Mesenchymal stem cell (in vitro differentiated cells and primary cell): Measurements from ENCODE around the gene MED9.

Experiments
- DNase-seq: peaks from one replicate; pipeline ENCODE4 v3.0.0-alpha.2; 2013
- H2AFZ ChIP-seq: one replicate; pipeline ENCODE4 v1.6.1; 2013; ENCODE audit warnings: low read depth, mild to moderate bottlenecking, control low read depth, inconsistent platforms, low read length, moderate library complexity
- H2AK5ac ChIP-seq: 2 replicates; pipeline ENCODE4 v1.6.1; 2013; ENCODE audit warnings: low read length, moderate library complexity, mild to moderate bottlenecking, inconsistent platforms; ENCODE audit not compliant: severe bottlenecking
- H2BK120ac ChIP-seq: one replicate; pipeline ENCODE4 v1.6.1; 2013; ENCODE audit warnings: low read depth, mild to moderate bottlenecking, inconsistent platforms, low read length, moderate library complexity
- H2BK12ac ChIP-seq, 2 experiments: one replicate each; pipeline ENCODE4 v1.6.1; 2013; ENCODE audit warnings: inconsistent platforms in 2 of 2, low read length in 2 of 2, mild to moderate bottlenecking in 2 of 2, moderate library complexity in 2 of 2, control low read depth in 1 of 2
- H2BK15ac ChIP-seq: one replicate; pipeline ENCODE4 v1.6.1; 2013; ENCODE audit warnings: mild to moderate bottlenecking, low read depth, inconsistent platforms; ENCODE audit not compliant: poor library complexity, severe bottlenecking
- H2BK5ac ChIP-seq: 2 replicates; pipeline ENCODE4 v1.6.1; 2013; ENCODE audit warnings: low read depth, mild to moderate bottlenecking, low read length, control low read depth, inconsistent platforms; ENCODE audit not compliant: poor library complexity, severe bottlenecking
- H3K14ac ChIP-seq, 2 experiments: one replicate each; pipeline ENCODE4 v1.6.1; 2013; ENCODE audit warnings: inconsistent platforms in 2 of 2, low read length in 2 of 2, control low read depth in 1 of 2, mild to moderate bottlenecking in 1 of 2, moderate library complexity in 1 of 2
- H3K18ac ChIP-seq, 2 experiments: one replicate each; pipeline ENCODE4 v1.6.1; 2013; ENCODE audit warnings: inconsistent platforms in 2 of 2, low read length in 2 of 2, control low read depth in 1 of 2, low read depth in 1 of 2, mild to moderate bottlenecking in 1 of 2
- H3K23ac ChIP-seq, 2 experiments: one replicate each; pipeline ENCODE4 v1.6.1; 2013; ENCODE audit warnings: inconsistent platforms in 2 of 2, low read length in 2 of 2, mild to moderate bottlenecking in 2 of 2, moderate library complexity in 2 of 2, control low read depth in 1 of 2
- H3K27ac ChIP-seq: 2 replicates; pipeline ENCODE4 v1.5.1; 2013; ENCODE audit warnings: mild to moderate bottlenecking, moderate library complexity, low read length, control low read depth, inconsistent platforms; ENCODE audit not compliant: poor library complexity, severe bottlenecking
- H3K27me3 ChIP-seq, 2 experiments: 2 replicates each; pipeline versions ENCODE4 v1.6.1 to v1.7.0; 2013; ENCODE audit warnings: low read length in 2 of 2, mild to moderate bottlenecking in 2 of 2, moderate library complexity in 2 of 2, control low read depth in 1 of 2, inconsistent platforms in 1 of 2; ENCODE audit not compliant: control insufficient read depth in 1 of 2, insufficient read depth in 1 of 2
- H3K36me3 ChIP-seq, 2 experiments: 2 replicates each; pipeline versions ENCODE4 v1.6.1 to v1.7.0; 2013; ENCODE audit warnings: low read length in 2 of 2, control low read depth in 1 of 2, inconsistent platforms in 1 of 2, low read depth in 1 of 2, mild to moderate bottlenecking in 1 of 2; ENCODE audit not compliant: insufficient read depth in 2 of 2, control insufficient read depth in 1 of 2
- H3K4ac ChIP-seq, 2 experiments: one replicate each; pipeline ENCODE4 v1.6.1; 2013; ENCODE audit warnings: inconsistent platforms in 2 of 2, low read length in 2 of 2, mild to moderate bottlenecking in 2 of 2, moderate library complexity in 2 of 2, control low read depth in 1 of 2, low read depth in 1 of 2
- H3K4me1 ChIP-seq: 2 replicates; pipeline ENCODE4 v1.6.1; 2013; ENCODE audit warnings: low read depth, low read length, control low read depth; ENCODE audit not compliant: control insufficient read depth, insufficient read depth
- H3K4me2 ChIP-seq: 2 replicates; pipeline ENCODE4 v1.6.1; 2013; ENCODE audit warnings: low read length, mild to moderate bottlenecking, inconsistent platforms; ENCODE audit not compliant: poor library complexity, severe bottlenecking
- H3K4me3 ChIP-seq, 2 experiments: 2 replicates each; pipeline versions ENCODE4 v1.5.1 to v1.7.0; 2013; ENCODE audit warnings: low read length in 2 of 2, mild to moderate bottlenecking in 2 of 2, control low read depth in 1 of 2, low read depth in 1 of 2; ENCODE audit not compliant: insufficient read depth in 1 of 2
- H3K79me1 ChIP-seq: replicated peaks from 2 replicates; pipeline ENCODE4 v1.6.1; 2013; ENCODE audit warnings: mild to moderate bottlenecking, control low read depth, low read length, inconsistent platforms; ENCODE audit not compliant: poor library complexity, severe bottlenecking
- H3K9ac ChIP-seq: 2 replicates; pipeline ENCODE4 v1.7.0; 2013; ENCODE audit warnings: mild to moderate bottlenecking, low read length, moderate library complexity
- H3K9me3 ChIP-seq: 2 replicates; pipeline ENCODE4 v1.7.0; 2013; ENCODE audit warnings: mild to moderate bottlenecking, low read length; ENCODE audit not compliant: control insufficient read depth
- H4K8ac ChIP-seq: one replicate; pipeline ENCODE4 v1.6.1; 2013; ENCODE audit warnings: inconsistent platforms, mild to moderate bottlenecking, low read length, moderate library complexity
- H4K91ac ChIP-seq: one replicate; pipeline ENCODE4 v1.6.1; 2013; ENCODE audit warnings: mild to moderate bottlenecking, low read length, inconsistent platforms
- WGBS: methylation state at CpG from one replicate; pipeline ENCODE4 v1.1.7; 2013; ENCODE audit warnings: mixed read lengths; 5-methylcytosine and 5-hydroxymethylcytosine counted together

The MED9 gene

DNA sequence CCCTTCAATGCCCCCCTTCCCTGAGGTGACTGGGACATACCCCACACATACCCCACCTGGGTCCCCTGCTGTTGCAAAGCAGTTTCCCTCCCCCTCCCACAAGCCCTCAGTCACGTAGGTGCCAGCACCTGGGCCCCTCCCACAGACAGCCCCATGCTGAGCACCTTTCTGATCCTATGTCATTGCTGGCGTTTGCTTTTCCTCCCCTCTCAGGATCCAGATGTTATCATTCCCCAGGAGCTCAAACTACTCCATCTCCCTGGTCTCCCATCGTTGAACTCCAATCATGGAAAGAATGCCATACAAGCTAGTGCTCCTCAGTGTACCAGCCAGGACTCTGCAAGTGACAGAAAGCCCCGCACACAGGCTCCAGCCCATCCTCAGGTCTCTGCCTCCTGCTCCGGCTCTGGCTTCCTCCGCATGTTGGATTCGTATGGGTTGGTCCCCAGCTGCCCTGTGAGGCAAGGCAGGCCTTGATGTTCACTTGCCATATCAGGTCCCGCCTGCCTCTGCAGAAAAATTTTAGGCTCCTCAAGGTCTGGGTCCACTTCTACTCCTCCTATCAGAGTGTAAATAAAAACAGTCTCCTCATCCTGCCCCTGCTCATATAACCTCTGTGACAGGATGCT lies 31.4 kb upstream of the MED9 start:
- peak overlapping the region; percentile 50 for H3K27ac ChIP-seq

DNA sequence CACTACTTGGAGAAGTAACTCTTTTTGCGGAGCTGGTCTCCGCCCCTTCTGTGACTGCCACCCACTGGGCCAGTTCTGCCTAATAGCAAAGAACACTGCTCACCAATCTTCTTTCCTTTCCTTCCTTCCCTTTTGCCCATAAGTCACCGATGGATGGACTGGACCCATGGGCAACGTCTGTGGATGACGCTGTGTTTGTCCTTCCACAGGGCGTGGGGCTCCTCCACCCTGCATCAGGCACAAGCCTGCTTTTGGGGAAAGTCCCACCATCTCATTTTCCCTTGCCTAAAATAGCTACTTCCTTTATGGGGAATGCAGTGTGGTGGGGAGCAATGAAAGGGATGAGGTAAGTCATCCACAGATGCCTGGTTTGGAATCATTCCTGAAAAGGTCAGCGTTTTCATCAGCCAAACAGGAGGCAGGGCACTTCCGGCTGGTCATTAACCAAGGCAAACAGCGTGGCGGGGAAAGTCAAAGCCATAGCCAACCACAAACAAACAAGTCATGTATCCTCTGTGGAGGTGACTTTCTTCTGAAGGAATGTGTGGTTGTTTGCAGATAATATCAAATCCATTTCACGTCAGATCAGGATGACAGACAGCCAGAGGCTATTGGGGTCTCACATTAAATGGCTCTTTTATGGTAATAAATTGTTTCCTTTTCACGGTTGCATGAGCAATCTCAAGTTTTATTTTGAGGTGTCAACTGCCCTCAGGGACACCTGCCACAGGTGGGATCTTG lies 30.7 kb upstream of the MED9 start:
- no peak overlapping the region for H3K4me3 ChIP-seq
- H3K79me1 ChIP-seq = no peaks in the 10 kb centered on the region
- H2BK15ac ChIP-seq = no peak overlapping the region
- no peak overlapping the region for H3K4ac ChIP-seq
- H3K9me3 ChIP-seq = no peaks in the 10 kb centered on the region
- H2BK120ac ChIP-seq = no peak overlapping the region
- peak; percentile 79 for DNase-seq
- 55% methylated on average over 9 of the region's 12 CpGs for WGBS
- peak overlapping the region; percentile 21 for H3K9ac ChIP-seq
- peak overlapping the region; percentile 50 for H3K27ac ChIP-seq
- no peak overlapping the region for H4K8ac ChIP-seq
- H4K91ac ChIP-seq = no peak overlapping the region
- H3K27me3 ChIP-seq = peaks cover 5% of the 10 kb centered on the region in 2 experiments
- no peaks in the 10 kb centered on the region for H3K36me3 ChIP-seq
- H2AFZ ChIP-seq = no peak overlapping the region
- no peak overlapping the region for H3K4me2 ChIP-seq
- no peak overlapping the region for H3K23ac ChIP-seq
- no peak overlapping the region for H2BK5ac ChIP-seq
- peak overlapping the region in 1 of 2 experiments; percentile 4 for H3K14ac ChIP-seq
- peaks cover 18% of the 10 kb centered on the region for H3K4me1 ChIP-seq
- no peak overlapping the region for H3K18ac ChIP-seq
- peak overlapping the region; percentile 50 for H2AK5ac ChIP-seq
- no peak overlapping the region for H2BK12ac ChIP-seq

More for the DNA sequence above, 31.4 kb upstream of the MED9 start:
- Histone ChIP-seq H2AK5ac (no peak overlapping the region), H3K9me3 (no peaks in the 10 kb centered on the region), H4K8ac (no peak overlapping the region), H4K91ac (no peak overlapping the region), H2BK5ac (no peak overlapping the region), H3K4me1 (peaks cover 21% of the 10 kb centered on the region), H3K14ac (no peak overlapping the region), H3K27me3 (peaks cover under 1 to 4% of the 10 kb centered on the region in 2 experiments), H3K79me1 (no peaks in the 10 kb centered on the region), H2BK120ac (no peak overlapping the region), H3K4me3 (no peak overlapping the region), H3K9ac (peak overlapping the region; percentile 12), H3K4ac (no peak overlapping the region), H3K4me2 (no peak overlapping the region), H3K23ac (no peak overlapping the region), H3K18ac (peak overlapping the region in 1 of 2 experiments; percentile 21), H3K36me3 (no peaks in the 10 kb centered on the region), H2BK15ac (no peak overlapping the region), H2BK12ac (no peak overlapping the region), H2AFZ (no peak overlapping the region)
- no peak for DNase-seq
- 50% methylated on average over 8 of the region's 8 CpGs for WGBS

- H4K91ac ChIP-seq = no peak overlapping the region
- no peak overlapping the region for H3K18ac ChIP-seq
- H2AFZ ChIP-seq = no peak overlapping the region
- 75% methylated on average over 4 of the region's 4 CpGs for WGBS
- no peak overlapping the region for H2BK15ac ChIP-seq
- peaks cover 5% of the 10 kb centered on the region in 2 experiments for H3K27me3 ChIP-seq
- H3K4me3 ChIP-seq = no peak overlapping the region
- no peak for DNase-seq
- no peak overlapping the region for H3K23ac ChIP-seq
- H3K14ac ChIP-seq = no peak overlapping the region
- no peaks in the 10 kb centered on the region for H3K79me1 ChIP-seq
- H2BK5ac ChIP-seq = peak overlapping the region; percentile 47
- no peak overlapping the region for H3K4ac ChIP-seq
- peak overlapping the region; percentile 50 for H2AK5ac ChIP-seq
- no peaks in the 10 kb centered on the region for H3K36me3 ChIP-seq
- no peaks in the 10 kb centered on the region for H3K9me3 ChIP-seq
- no peak overlapping the region for H4K8ac ChIP-seq
- H3K4me1 ChIP-seq = peaks cover 18% of the 10 kb centered on the region
- H3K4me2 ChIP-seq = no peak overlapping the region
- H2BK120ac ChIP-seq = no peak overlapping the region
- peak overlapping the region; percentile 27 for H3K27ac ChIP-seq
- H3K9ac ChIP-seq = peak overlapping the region; percentile 21
- H2BK12ac ChIP-seq = no peak overlapping the region
Observed at GRCh38 chr17:17446666-17447155, 30.1 kb upstream of the MED9 start.

DNA sequence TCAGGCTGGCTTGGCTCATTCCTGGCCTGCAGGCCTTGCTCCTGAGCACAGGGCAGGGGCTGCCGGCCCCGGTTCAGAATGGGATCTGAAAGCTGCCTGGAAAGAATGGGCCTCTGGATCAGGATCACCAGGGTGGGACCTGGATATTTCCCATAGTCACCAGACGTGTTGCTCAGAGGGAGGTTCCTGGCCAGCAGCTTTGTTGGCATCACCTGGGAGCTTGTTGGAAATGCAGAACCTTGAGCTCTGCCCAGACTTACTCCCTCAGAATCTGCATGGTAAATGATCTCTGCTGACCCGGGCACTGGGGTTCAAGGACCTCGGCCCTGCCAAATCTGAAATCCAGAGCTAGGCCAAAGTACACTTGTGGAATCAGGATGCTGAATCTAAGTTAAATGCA lies 29.5 kb upstream of the MED9 start:
- Histone ChIP-seq H3K27ac (no peak overlapping the region), H3K79me1 (no peaks in the 10 kb centered on the region), H3K4me1 (peaks cover 18% of the 10 kb centered on the region), H2BK5ac (no peak overlapping the region), H3K27me3 (peaks cover 5% of the 10 kb centered on the region in 2 experiments), H4K91ac (no peak overlapping the region), H3K4ac (no peak overlapping the region), H2AK5ac (peak overlapping the region; percentile 50), H3K23ac (no peak overlapping the region), H3K14ac (no peak overlapping the region), H3K4me3 (no peak overlapping the region), H3K18ac (no peak overlapping the region), H3K9ac (no peak overlapping the region), H4K8ac (no peak overlapping the region), H2BK15ac (no peak overlapping the region), H2BK12ac (no peak overlapping the region), H2AFZ (no peak overlapping the region), H3K36me3 (no peaks in the 10 kb centered on the region), H3K9me3 (no peaks in the 10 kb centered on the region), H3K4me2 (no peak overlapping the region), H2BK120ac (no peak overlapping the region)
- WGBS = 97% methylated on average over 5 of the region's 5 CpGs
- DNase-seq = no peak
